ELR (cell line): ENCODE measurements around the gene TAP2.

Source experiments
- DNase-seq: peaks from one replicate; pipeline ENCODE4 v3.0.0-alpha.2; 2015; ENCODE audit warnings: low read depth

TAP2 gene

DNA sequence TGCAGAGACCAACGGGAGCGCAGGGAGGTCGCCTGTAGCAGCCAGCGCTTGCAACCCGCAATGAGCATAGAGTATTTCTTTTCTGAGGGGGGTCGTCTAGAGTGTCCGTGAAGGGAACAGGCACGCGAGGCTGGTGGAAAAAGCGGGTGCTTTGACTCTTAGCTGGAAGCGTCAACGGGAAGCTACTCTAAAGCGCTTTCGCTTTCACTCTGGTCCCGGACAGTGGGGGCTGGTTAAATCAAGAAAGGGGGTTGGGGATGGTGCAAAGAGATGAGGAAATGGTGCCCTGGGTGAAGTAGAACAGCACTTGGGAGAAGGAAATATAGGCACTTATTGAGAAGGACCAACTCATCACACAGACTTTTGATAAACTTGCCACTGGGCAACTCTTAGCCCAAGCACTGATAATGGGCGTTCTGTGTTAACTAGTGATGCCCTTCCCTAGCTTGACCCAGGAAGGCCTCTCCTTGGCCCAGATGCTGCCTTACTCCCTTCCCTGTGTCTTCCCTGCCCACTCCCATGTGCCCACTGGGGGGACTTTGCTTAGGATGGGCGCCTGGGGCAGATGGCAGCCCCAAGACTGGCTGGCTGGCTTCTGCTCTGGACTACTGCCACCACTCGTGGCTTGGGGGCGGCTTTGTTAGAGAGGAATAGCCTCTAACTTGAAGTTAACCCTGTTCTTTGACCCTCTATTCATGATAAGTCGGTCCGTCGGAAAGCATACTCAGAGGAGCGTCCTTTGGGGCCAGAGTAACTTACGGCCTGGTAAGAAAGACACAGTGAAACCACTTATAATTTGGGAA lies 16.0 kb upstream of the TAP2 start:
- DNase-seq = peak; percentile 64

DNA sequence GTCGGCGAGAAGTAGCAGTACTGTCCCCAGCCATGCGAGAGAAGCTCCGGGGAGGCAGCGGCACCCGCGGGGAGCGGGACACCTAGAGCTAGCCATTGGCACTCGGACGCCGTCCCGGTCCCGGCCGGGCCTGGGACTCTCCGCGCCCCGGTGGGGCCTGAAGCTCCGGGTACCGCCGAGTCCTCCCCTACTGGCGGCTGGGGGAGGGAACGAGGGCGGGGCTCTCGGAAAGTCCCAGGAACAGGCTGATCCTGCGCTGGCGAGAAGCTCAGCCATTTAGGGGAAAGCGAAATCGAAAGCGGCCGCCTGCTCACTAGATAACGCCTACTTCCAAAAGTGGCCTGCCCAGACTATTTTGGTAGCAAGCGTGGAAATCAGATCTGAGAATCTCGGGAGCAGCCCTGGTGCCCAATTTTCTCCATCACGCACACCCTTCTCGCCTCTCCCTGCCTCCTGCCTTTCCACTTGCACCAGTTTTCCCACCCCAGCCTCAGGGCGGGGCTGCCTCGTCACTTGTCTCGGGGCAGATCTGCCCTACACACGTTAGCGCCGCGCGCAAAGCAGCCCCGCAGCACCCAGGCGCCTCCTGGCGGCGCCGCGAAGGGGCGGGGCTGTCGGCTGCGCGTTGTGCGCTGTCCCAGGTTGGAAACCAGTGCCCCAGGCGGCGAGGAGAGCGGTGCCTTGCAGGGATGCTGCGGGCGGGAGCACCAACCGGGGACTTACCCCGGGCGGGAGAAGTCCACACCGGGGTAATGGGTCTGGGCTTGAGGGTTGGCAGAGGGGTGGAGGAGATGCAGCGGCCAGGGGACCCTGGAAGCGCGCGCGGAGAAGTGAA lies 15.2 kb upstream of the TAP2 start, which contains the start of the genes PSMB9 and TAP1:
TSS of gene PSMB9 (plus strand) at position 652 of the 835 bp plus-strand sequence. CDS start at position 690, 38 bp downstream.
TSS of gene TAP1 (minus strand) at position 164 of the 835 bp plus-strand sequence. CDS start at position 96, 68 bp downstream.
- peak; percentile 95 for DNase-seq

DNA sequence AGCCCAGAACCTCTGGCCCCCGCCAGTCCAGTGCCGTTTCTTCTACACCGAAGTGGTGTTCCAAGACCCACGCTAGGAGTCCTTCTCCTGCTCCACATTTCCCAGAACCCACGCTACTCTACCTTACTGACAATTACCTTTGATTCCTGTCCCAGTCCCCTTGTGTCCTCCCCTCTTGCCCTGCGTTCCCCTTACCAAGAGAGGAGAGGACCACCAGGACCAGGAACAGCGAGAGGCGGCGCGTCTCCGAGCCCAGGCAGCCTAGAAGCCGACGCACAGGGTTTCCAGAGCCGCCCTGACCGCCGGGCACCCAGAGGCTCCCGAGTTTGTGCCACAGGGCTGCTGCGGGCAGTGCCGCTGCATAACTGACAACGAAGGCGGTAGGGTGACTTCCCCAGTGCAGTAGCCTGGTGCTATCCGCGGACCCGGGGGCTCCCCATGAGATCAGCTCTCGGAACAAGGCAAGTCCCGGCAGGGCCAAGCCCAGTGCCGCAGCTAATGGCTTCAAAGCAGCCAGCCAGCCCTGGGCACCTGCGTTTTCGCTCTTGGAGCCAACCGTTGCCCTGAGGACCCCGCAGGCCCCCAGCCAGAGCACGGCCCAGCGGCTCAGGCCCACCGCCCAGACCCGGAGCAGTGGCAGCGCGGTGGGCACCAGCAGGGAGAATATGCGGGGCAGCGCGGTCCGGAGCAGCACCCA lies 14.5 kb upstream of the TAP2 start:
- peak; percentile 62 for DNase-seq

DNA sequence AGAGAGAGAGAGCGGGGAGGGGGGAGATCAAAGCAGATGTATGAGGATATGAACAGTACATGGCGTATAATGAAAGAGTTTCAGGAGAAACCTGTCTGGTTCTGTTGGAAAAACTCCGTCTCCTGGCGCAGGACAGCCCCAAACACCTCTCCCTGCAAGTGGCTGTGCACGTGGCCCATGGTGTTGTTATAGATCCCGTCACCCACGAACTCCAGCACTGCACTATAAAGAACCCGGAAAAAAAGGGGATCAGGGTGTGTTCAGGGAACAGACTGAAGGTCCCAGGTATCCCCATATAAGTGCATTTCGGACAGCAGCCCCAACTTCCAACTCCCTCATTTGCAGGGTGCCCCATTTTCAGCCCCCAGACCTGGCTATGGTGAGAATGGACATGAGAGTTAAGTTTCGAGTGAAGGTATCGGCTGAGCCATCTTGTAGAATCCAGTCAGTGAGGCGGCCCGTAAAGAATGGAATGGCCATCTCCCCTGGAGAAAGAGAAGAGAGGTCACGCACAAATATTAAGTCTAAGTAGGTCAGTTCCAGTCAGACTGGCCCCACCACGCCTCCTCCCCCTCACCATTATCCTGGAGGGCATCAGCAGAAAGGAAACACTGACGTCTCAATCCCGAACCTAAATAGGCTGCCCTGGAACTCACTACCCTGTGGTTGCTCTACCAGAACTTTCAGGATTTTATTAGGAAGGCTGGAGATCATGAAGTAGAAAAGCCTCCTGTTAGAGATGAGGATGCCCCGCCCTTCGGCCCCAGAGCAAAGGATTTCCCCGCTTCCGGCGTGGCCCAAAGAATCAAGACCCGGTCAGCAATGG lies 13.7 kb upstream of the TAP2 start:
- DNase-seq = peak; percentile 57

DNA sequence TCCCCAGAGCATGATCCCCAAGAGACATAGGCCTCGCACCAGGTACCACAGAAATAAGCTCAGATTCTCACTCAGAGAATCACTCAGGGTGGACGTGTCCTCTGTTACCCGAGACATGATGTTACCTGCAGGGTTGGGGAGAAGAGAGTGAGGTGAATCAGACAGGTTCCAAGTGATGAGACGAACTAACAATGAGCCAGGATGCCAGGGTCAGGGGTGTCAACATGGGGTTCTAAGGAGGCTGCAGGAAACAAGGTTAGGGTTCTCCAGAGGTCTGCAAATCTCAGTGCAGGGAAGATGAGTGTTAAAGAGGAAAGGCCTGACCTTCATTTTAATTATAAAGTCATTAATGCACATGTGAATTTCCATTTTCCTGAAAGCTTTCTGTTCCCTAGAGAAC lies 12.5 kb upstream of the TAP2 start:
- DNase-seq = no peak

GRCh38 chr6:32849126-32849525 lies 10.6 kb upstream of the TAP2 start:
- DNase-seq = no peak

DNA sequence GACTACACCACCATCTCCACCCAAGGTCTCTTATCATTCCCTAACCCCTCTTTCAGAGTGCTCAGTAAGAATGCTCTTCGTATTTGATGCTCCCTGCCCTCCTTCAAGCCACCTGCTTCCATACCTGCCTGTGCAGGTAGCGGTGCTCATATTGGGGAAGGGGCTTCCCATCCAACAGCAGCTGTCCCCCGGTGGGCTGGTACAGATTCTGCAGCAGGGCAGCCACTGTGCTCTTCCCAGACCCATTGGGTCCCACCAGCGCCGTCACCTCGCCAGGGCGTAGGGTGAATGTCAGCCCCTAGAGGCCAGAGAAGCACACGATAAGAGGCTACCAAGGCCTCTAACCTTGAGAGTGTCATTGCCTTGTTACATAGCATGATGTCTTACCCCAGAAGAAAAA lies 9.3 kb upstream of the TAP2 start:
- no peak for DNase-seq

DNA sequence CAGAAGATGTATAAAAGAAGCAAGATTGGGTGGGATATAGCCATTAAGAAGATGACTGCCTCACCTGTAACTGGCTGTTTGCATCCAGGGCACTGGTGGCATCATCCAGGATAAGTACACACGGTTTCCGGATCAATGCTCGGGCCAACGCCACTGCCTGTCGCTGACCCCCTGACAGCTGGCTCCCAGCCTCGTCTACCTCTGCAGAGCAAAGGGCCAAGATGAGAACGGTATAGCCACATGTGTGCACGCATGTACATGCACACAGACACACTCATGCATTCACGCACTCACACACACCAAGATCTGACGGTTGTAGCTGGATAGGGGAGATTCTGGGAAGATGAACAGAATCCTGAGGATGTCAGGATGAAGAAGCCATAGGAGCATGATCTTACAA lies 8.5 kb upstream of the TAP2 start:
- no peak for DNase-seq

- no peak for DNase-seq
These were observed 6.9 kb upstream of the TAP2 start for GRCh38 chr6:32845384-32845884.

DNA sequence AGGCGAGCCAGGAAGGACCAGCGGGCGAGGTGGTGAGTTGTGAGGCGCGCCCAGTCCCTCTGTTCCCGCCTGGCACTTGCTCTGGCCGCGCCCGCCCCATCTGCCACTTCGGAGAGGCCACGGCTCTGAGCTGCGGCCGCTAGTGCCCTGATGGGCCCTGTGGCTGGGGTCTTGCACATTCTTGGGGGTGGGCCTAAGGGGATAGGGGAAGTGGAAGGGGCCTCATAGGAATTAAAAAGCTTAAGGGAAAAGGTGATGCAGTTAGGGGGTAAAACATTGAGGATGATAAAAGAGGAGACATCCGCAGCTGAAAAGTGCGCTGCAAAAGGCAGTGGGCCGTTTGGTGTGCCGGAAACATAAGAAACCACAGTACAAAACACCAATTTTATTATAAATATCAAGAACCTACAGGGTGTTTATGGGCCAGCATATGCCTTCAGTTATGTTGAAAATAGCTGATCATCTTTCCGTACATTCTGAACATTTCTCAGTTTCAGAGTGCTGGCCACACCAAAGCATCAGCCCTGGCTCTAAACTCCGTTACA lies 6.4 kb upstream of the TAP2 start:
- DNase-seq = no peak

- peak; percentile 96 for DNase-seq
These were observed 5.7 kb upstream of the TAP2 start, which contains the start of gene PSMB8 for GRCh38 chr6:32843979-32844838. Gene PSMB8 (minus strand): TSS chr6:32844047. CDS start chr6:32843996, 51 bp downstream.

DNA sequence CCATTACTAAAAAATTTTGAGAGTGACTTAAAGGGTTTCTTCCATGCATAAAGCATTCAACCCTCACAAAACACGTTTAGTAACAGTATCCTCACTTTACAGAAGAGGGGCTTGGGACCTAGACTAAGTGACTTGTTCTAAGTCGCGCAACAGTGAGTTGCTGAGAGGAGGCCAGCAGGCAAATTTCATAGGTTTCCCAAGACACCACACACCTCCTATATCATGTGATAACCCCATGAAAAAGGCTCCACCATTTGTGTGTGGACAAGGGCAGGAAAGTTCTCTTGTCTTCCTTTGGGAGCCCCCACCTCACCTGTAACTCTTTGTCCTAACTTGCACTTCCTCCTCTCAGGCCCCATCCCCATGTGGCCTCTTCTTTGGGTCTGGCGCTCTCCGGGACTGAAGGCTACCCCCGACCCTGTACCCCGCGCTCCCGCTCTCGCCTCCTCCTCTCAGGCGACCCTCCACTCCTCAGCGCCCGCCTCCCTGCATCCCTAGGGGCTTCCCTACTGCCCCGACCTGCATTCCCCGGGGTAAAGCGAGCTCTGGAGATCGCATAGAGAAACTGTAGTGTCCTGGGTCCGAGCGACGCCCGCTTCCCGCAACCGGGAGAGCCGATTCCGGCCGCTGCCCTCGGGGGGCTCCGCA lies 4.9 kb upstream of the TAP2 start:
- peak; percentile 20 for DNase-seq

DNA sequence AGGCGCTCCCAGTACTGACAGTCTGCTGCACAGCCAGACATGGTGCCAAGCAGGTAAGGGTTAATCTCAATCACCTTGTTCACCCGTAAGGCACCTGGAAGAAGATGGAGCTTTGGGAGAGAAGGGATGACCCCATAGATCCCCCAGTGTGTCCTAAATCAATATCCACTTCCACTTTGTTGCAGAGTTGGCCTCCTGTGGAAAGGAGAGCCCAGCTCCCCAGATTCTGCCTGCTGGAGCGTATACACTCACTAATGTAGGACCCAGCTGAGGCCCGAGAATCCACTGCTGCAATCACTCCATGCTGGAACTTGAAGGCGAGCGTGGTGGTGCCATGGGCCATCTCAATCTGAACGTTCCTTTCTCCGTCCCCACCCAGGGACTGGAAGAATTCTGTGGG lies 4.2 kb upstream of the TAP2 start:
- no peak for DNase-seq

GRCh38 chr6:32842021-32842650 lies 3.6 kb upstream of the TAP2 start:
- DNase-seq = no peak

- DNase-seq = no peak
These were observed 2.2 kb upstream of the TAP2 start for GRCh38 chr6:32840604-32841246.

- DNase-seq = no peak
These were observed 817 bp upstream of the TAP2 start for GRCh38 chr6:32839356-32839755.

DNA sequence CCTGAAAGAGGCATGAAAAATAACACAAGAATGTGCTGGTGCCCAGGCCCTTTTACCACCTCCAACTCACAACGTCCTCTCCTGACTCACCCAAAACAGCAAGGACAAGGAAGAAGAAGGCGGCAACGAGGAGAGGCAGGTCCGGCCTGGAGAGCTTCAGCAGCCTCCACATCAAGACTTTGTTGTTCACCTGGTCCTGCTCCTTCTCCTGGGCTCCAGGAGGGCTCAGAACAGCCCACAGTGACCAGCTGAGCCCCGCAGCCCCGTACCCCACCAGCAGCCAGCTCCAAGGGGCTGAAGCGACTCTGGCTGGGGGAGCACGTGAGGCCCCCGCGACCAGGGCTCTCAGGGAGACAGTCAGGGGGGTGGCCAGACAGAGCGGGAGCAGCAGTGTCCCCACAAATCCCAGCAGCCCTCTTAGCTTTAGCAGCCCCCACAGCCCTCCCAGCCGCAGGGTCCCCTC lies 857 bp downstream of the TAP2 start:
- peak; percentile 70 for DNase-seq

- no peak for DNase-seq
These were observed 1.7 kb downstream of the TAP2 start for GRCh38 chr6:32836873-32837272.
